ENCODE measurements around the gene GAS5.

The GAS5 gene

DNA sequence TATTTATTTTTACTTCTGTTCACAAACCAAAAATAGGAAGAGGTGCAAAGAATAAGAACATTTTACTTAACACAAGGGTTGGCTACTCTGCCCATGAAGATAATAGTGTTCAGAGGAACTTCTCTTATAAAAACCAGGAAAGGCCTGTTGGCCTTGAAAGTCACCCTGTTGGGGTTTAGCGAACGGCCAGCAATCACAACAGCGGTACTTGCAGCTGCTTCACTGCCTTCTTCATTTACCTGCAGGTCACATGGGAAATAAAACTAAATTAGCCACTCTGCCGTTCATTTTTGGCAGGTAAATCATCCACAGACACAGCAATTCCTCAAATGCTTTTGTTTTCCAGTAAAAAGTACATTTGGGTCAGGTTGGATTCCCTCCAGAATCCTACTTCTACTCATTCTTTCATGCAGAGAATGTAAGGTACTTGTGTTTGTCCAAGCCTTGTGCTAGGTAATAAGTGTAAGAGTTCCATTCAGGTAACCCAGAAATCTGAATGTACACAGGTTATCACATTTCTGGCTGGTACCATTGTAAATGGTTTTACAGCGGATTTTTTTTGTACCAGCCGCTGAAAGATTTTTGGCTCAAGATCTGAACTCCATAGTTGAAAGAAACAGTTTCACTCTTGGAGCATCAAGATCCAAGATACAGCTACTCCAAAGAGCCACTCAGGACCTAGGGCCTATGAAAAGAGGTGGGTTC is 36.2 kb upstream of the GAS5 start:
- TF ChIP-seq, protein P1, sequence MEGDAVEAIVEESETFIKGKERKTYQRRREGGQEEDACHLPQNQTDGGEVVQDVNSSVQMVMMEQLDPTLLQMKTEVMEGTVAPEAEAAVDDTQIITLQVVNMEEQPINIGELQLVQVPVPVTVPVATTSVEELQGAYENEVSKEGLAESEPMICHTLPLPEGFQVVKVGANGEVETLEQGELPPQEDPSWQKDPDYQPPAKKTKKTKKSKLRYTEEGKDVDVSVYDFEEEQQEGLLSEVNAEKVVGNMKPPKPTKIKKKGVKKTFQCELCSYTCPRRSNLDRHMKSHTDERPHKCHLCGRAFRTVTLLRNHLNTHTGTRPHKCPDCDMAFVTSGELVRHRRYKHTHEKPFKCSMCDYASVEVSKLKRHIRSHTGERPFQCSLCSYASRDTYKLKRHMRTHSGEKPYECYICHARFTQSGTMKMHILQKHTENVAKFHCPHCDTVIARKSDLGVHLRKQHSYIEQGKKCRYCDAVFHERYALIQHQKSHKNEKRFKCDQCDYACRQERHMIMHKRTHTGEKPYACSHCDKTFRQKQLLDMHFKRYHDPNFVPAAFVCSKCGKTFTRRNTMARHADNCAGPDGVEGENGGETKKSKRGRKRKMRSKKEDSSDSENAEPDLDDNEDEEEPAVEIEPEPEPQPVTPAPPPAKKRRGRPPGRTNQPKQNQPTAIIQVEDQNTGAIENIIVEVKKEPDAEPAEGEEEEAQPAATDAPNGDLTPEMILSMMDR (IDR thresholded peaks at IDR 0.05; ENCODE audit: control insufficient read depth, insufficient read depth, low read depth, low read length, missing control alignments), result no peak
- no peak for DNase-seq (ENCODE audit: low read depth)
- H3K4me3 ChIP-seq (ENCODE audit: control insufficient read depth, low read depth, low read length), result no peak overlapping the region

DNA sequence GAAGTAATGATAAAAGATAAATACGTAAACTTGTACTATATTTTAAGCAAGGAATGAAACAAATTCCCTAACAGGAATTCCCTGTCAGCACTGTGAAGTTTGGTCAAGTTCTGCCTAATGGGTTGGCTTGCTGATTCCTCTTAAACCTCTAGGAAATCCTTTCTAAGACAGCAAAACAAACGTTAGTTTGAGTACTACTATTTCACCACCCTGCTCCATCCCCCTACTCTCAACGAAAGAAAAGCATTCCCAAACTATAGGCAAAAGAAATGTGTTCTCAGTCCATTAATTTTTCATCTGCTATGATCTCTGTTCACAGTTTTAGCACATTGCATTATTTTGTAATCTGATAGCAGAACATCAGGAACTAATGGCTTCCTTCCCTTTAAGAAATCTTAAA is 33.2 kb upstream of the GAS5 start:
- no peak for DNase-seq (ENCODE audit: low read depth)
- TF ChIP-seq, protein P1 (IDR thresholded peaks at IDR 0.05; ENCODE audit: control insufficient read depth, insufficient read depth, low read depth, low read length, missing control alignments), result no peak
- H3K4me3 ChIP-seq (ENCODE audit: control insufficient read depth, low read depth, low read length), result no peak overlapping the region

DNA sequence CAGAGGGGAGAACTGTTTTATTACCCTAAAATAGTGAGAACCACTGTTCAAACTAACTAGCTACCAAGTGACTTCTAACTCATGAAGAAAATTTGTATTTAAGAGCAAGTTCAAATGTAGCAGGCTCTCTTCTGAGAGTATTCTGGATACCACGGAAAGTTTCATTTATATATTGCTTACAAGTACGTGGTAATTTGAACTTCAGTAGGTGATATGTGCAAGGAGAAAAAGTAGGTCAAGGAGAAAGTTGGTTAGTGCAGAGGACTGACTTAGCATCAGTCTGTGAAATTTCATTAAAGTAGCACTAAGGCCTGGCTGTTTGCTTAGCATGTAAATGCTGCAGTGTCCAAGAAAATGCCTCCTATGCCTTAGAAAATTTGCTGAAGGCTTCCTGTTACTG is 32.6 kb upstream of the GAS5 start:
- H3K4me3 ChIP-seq (ENCODE audit: control insufficient read depth, low read depth, low read length), result no peak overlapping the region
- DNase-seq (ENCODE audit: low read depth), result no peak
- TF ChIP-seq, protein P1 (IDR thresholded peaks at IDR 0.05; ENCODE audit: control insufficient read depth, insufficient read depth, low read depth, low read length, missing control alignments), result no peak

DNA sequence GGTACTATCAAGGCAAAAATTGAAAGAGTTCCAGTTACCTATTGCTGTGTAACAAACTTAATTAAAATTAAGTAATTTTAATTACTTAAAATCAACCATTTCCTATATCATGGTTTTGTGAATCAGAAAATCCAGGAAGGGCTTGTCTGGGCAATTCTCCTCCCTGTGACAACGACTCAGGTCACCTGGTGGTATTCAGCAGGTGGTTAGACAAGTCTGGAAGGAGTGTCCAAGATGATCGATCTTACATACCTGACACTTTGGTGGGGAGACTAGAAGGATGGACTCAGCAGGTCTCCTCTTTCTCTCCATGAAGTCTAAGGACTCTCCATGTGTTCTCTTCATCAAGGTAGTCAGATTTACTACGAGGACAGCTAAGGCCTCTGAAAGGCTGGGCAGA is 26.4 kb upstream of the GAS5 start:
- no peak overlapping the region for H3K4me3 ChIP-seq (ENCODE audit: control insufficient read depth, low read depth, low read length)
- TF ChIP-seq, protein P1 (IDR thresholded peaks at IDR 0.05; ENCODE audit: control insufficient read depth, insufficient read depth, low read depth, low read length, missing control alignments), result no peak
- DNase-seq (ENCODE audit: low read depth), result no peak

DNA sequence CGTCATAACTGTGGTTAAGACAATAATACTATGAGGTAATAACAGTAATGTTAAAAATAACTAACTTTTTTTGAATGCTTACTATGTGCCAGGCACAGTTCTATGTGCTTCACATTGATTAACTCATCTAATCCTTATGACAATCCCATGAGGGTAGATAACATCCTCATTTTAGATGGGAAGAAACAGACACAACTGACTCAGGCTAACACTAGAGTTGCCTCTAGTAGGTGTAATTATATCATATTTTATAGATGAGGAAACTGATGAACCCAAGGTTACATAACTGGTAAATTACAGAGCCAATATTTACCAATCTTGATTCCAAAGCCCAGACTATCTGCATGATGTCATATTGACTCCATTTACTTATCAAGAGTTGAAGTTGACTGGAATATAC is 25.8 kb upstream of the GAS5 start:
- TF ChIP-seq, protein P1 (IDR thresholded peaks at IDR 0.05; ENCODE audit: control insufficient read depth, insufficient read depth, low read depth, low read length, missing control alignments), result no peak
- no peak for DNase-seq (ENCODE audit: low read depth)
- no peak overlapping the region for H3K4me3 ChIP-seq (ENCODE audit: control insufficient read depth, low read depth, low read length)

DNA sequence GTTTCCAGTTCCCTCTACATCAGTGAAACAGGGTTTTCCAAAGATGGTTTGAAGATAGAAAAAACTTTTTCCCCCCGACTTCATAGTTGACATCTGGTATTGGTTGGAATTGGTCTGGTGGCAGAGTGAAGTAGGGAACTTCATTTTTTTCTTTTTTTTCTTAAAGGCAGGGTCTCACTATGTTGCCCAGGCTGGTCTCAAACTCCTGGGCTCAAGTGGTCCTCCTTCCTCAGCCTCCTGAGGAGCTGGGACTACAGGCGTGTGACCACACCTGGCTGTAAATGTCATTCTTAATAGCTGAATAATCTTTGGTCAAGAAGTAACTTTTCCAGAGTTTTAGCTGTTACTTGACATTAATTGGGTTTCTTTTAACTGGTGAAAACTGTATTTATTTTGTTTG is 22.1 kb upstream of the GAS5 start:
- TF ChIP-seq, protein P1 (IDR thresholded peaks at IDR 0.05; ENCODE audit: control insufficient read depth, insufficient read depth, low read depth, low read length, missing control alignments), result no peak
- no peak overlapping the region for H3K4me3 ChIP-seq (ENCODE audit: control insufficient read depth, low read depth, low read length)
- no peak for DNase-seq (ENCODE audit: low read depth)
